Measurements from ENCODE around the gene ZNF667. TPM values are rescaled to one million over a fixed set of nuclear protein-coding genes. Genes with fewer than 3 reads are reported as not detected.

The ZNF667 gene
- total RNA-seq, result 1 to 10 TPM; 6.2 to 6.4 TPM

DNA sequence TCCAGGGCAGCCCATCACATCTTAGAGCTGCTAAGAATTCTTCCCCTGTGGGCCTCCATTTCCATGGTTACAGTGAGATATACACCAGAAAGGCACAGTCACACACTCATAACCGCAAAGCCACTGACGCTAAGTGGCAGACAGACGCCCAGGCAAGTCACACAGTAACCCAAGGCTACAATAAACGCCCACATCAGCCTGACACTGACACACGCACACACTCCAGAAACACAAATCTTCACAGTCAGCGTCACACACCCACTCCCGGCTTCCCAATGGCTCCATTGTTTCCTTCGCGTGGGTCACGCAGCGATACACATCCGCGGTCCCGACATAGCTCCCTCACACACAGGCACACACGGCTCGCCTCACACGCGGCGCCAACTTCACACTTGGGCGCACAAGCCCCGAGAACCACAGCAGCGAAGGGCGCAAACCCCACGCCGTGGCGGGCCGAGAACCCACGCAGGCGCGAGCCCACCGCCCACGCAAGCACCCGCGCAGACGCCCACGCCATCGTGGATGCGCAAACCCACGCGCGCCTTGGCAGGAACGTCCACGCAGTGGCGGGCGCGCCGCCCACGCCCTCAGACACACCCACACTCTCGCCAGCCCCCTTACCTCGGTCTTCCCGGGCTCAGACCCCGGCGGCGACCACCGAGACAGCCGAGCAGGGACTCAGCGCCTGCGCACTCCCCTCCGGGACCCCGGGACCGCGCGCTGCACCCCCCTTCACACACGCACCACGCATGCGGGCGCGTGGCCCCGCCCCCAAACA, at the start of gene ZNF667:
Gene ZNF667 (minus strand): TSS at position 695 of the 778 bp plus-strand sequence. CDS start 14,975 bp downstream, outside the sequence.
- ATAC-seq, result peak; percentile 45
- peak; percentile 74 for DNase-seq
- peaks cover 53% of the 10 kb centered on the region for H3K9me3 Mint-ChIP-seq
- ChIA-PET POLR2A (no interaction called here), CTCF (no interaction called here)
- peaks cover 23% of the 10 kb centered on the region for H3K4me1 Mint-ChIP-seq (ENCODE audit: low read depth)
- peak within 1 kb of the TSS; percentile 94 for H3K27ac Mint-ChIP-seq
- H3K4me3 Mint-ChIP-seq, result peak within 1 kb of the TSS; percentile 79
- TF ChIP-seq, protein P1, sequence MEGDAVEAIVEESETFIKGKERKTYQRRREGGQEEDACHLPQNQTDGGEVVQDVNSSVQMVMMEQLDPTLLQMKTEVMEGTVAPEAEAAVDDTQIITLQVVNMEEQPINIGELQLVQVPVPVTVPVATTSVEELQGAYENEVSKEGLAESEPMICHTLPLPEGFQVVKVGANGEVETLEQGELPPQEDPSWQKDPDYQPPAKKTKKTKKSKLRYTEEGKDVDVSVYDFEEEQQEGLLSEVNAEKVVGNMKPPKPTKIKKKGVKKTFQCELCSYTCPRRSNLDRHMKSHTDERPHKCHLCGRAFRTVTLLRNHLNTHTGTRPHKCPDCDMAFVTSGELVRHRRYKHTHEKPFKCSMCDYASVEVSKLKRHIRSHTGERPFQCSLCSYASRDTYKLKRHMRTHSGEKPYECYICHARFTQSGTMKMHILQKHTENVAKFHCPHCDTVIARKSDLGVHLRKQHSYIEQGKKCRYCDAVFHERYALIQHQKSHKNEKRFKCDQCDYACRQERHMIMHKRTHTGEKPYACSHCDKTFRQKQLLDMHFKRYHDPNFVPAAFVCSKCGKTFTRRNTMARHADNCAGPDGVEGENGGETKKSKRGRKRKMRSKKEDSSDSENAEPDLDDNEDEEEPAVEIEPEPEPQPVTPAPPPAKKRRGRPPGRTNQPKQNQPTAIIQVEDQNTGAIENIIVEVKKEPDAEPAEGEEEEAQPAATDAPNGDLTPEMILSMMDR (IDR thresholded peaks at IDR 0.05), result no peak
- H3K36me3 Mint-ChIP-seq (ENCODE audit: low read depth), result peaks cover 58% of the 10 kb centered on the region
- peaks cover 10% of the 10 kb centered on the region for H3K27me3 Mint-ChIP-seq
- intact Hi-C loops (cut with micrococcal nuclease), result no loop called here

- H3K9me3 Mint-ChIP-seq, result peaks cover 70% of the 10 kb centered on the region
- TF ChIP-seq, protein P1 (IDR thresholded peaks at IDR 0.05), result no peak
Measured at GRCh38 chr19:56525214-56525860, 48.2 kb upstream of the ZNF667 start.

DNA sequence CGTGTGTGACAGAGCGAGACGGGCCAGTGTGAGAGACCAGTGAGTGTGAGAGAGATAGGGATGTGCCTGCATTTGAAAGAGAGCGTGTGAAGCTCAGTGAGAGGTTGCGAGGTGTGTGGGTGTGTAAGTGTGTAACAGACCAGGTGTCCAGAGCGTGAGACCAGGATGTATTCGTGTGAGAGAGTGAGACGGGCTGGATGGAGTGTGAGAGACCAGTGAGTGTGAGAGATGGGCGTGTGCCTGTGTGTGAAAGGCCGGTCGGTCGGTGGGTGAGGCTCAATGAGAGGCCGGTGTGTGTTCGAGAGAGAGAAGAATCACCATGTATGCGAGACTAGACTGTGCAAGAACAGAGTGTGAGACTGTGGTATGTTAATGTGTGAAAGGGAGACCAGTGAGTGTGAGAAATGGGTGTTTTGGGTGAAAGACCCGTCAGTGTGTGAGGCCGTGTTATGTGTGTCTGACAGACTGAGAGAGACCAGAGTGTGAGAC, 31.2 kb upstream of the ZNF667 start:
- ATAC-seq, result no peak
- Mint-ChIP-seq H3K9me3 (peaks cover 20% of the 10 kb centered on the region), H3K4me3 (no peak overlapping the region), H3K4me1 (ENCODE audit: low read depth) (peaks cover 6% of the 10 kb centered on the region), H3K36me3 (ENCODE audit: low read depth) (peaks cover 16% of the 10 kb centered on the region), H3K27ac (no peak overlapping the region), H3K27me3 (peaks cover 2% of the 10 kb centered on the region)
- CTCF ChIA-PET, result interaction anchor here (0.6 kb wide), 1 partner anchor 13 kb away, joined by 4 read pairs; no protein-coding TSS in a partner anchor
- intact Hi-C loops (cut with micrococcal nuclease), result no loop called here
- POLR2A ChIA-PET, result no interaction called here
- no peak for DNase-seq
- TF ChIP-seq, protein P1 (IDR thresholded peaks at IDR 0.05), result no peak

More at GRCh38 chr19:56525214-56525860, 48.2 kb upstream of the ZNF667 start:
- peaks cover 42% of the 10 kb centered on the region for H3K36me3 Mint-ChIP-seq (ENCODE audit: low read depth)
- no peak overlapping the region for H3K4me3 Mint-ChIP-seq
- POLR2A ChIA-PET, result no interaction called here
- H3K27ac Mint-ChIP-seq, result no peak overlapping the region
- H3K27me3 Mint-ChIP-seq, result no peaks in the 10 kb centered on the region
- no peaks in the 10 kb centered on the region for H3K4me1 Mint-ChIP-seq (ENCODE audit: low read depth)
- intact Hi-C loops (cut with micrococcal nuclease), result no loop called here
- CTCF ChIA-PET, result no interaction called here
- ATAC-seq (no peak), DNase-seq (no peak)

DNA sequence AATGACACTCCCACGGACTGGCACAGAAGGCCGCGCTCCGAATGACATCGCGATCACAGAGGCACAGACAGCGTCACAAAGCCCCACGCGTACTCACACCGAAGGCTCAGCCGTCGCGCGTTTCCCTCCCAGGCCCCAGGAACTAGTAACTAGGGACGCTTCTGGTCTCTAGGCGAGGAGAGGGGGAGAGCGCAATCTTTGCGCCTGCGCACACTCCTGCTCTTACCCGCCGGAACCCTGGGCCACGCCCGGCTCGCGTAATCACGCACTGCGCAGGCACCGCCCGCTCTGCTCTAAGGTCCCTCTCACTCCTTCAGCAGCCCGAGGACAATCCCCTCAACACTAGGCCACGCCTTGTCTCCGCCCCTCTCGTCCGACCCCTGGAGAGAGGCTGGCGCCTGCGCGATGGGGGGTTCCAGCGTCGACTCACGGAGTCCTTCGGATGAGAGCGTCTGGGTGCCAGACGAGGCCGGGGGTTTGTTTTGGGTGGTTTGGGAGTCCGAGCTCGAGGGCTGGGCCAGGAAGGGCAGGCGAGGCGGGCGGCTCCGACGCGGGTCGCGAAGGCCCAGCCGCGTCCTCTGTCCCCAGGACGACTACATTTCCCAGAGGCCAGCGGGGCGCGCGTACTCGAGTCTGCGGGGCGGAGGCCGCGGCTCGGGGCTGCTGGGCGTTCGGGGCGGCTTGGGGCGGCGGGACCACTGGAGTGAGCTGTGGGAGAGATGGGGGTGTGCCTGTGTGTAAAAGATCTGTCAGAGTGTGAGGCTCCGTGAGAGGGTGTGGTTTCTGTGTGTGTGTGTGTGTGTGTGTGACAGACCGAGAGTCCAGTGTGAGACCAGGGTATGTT, 30.5 kb upstream of the ZNF667 start, which contains the start of gene ZNF471:
Gene ZNF471 (plus strand): TSS at position 410 of the 844 bp plus-strand sequence. CDS start 3,717 bp downstream, outside the sequence.
- Mint-ChIP-seq H3K4me1 (ENCODE audit: low read depth) (peaks cover 6% of the 10 kb centered on the region), H3K9me3 (peaks cover 26% of the 10 kb centered on the region), H3K4me3 (no peak within 1 kb of the TSS), H3K27me3 (peaks cover 2% of the 10 kb centered on the region), H3K27ac (peak within 1 kb of the TSS; percentile 48), H3K36me3 (ENCODE audit: low read depth) (peaks cover 16% of the 10 kb centered on the region)
- intact Hi-C loops (cut with micrococcal nuclease), result no loop called here
- TF ChIP-seq, protein P1 (IDR thresholded peaks at IDR 0.05), result no peak
- DNase-seq (peak; percentile 95), ATAC-seq (peak; percentile 100)
- CTCF ChIA-PET, result interaction anchor here (0.6 kb wide), 1 partner anchor 14 kb away, joined by 4 read pairs; no protein-coding TSS in a partner anchor
- POLR2A ChIA-PET, result no interaction called here
